Measurements from ENCODE around the gene PCTP.

GRCh38 chr17:55706808-55707773 is 43.8 kb upstream of the PCTP start:
- TF ChIP-seq CTCF (IDR thresholded peaks at IDR 0.05; ENCODE audit: poor library complexity), result no peak
- no peak for TF ChIP-seq EZH2phosphoT487 (IDR thresholded peaks at IDR 0.05; ENCODE audit: low read depth, severe bottlenecking, unreplicated experiment)
